ENCODE data around the gene DIAPH3.

DNA sequence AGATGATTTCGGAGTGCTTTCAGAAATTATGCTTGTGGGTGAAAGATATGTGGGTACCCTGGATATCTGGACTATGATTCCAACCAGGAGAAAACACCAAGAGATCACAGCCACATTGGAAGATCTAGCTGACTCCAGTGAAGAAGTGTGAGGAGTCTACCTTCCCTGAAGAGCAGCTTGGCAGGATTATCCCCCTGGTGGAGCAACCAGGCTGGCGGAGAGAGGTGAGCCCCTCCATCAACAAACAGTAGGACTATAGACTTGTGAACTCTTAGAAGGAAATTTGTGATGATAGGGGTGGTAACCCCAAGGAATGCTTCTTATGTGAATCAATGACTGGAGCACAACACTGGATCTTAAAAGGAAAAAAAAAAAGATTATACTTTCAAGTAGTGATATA, 47.8 kb upstream of the DIAPH3 start:
- TF ChIP-seq, protein P1, sequence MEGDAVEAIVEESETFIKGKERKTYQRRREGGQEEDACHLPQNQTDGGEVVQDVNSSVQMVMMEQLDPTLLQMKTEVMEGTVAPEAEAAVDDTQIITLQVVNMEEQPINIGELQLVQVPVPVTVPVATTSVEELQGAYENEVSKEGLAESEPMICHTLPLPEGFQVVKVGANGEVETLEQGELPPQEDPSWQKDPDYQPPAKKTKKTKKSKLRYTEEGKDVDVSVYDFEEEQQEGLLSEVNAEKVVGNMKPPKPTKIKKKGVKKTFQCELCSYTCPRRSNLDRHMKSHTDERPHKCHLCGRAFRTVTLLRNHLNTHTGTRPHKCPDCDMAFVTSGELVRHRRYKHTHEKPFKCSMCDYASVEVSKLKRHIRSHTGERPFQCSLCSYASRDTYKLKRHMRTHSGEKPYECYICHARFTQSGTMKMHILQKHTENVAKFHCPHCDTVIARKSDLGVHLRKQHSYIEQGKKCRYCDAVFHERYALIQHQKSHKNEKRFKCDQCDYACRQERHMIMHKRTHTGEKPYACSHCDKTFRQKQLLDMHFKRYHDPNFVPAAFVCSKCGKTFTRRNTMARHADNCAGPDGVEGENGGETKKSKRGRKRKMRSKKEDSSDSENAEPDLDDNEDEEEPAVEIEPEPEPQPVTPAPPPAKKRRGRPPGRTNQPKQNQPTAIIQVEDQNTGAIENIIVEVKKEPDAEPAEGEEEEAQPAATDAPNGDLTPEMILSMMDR (IDR thresholded peaks at IDR 0.05): no peak
- TF ChIP-seq EZH2 (IDR thresholded peaks at IDR 0.05; ENCODE audit: borderline replicate concordance, insufficient read depth, low read depth, low read length, poor library complexity, severe bottlenecking): no peak
